ENCODE results near the gene ZMYND10. TPM values are rescaled to one million over a fixed set of nuclear protein-coding genes. Genes with fewer than 3 reads are reported as not detected.

The ZMYND10 gene
- total RNA-seq, 4 donors from 2014 or later = 3.0 TPM; not detected in 3

- Histone ChIP-seq H3K4me3 (peak overlapping the region in 3 of 4 donors; percentile 34 to 84 (median 79)), H3K27me3 (no peaks in the 10 kb centered on the region), H3K36me3 (peaks cover 0 to 22% of the 10 kb centered on the region in 2 donors), H3K4me1 (peaks cover 41 to 45% of the 10 kb centered on the region in 2 donors), H3K27ac (peak overlapping the region in 2 of 4 donors; percentile 47 to 93), H3K9me3 (no peaks in the 10 kb centered on the region)
- TF ChIP-seq, protein P1, sequence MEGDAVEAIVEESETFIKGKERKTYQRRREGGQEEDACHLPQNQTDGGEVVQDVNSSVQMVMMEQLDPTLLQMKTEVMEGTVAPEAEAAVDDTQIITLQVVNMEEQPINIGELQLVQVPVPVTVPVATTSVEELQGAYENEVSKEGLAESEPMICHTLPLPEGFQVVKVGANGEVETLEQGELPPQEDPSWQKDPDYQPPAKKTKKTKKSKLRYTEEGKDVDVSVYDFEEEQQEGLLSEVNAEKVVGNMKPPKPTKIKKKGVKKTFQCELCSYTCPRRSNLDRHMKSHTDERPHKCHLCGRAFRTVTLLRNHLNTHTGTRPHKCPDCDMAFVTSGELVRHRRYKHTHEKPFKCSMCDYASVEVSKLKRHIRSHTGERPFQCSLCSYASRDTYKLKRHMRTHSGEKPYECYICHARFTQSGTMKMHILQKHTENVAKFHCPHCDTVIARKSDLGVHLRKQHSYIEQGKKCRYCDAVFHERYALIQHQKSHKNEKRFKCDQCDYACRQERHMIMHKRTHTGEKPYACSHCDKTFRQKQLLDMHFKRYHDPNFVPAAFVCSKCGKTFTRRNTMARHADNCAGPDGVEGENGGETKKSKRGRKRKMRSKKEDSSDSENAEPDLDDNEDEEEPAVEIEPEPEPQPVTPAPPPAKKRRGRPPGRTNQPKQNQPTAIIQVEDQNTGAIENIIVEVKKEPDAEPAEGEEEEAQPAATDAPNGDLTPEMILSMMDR (IDR thresholded peaks at IDR 0.05 in 4 of 5, conservative IDR thresholded peaks at IDR 0.05 in 1 of 5) = no peak
- no peak for TF ChIP-seq POLR2A (IDR thresholded peaks at IDR 0.05)
- DNase-seq (no peak), ATAC-seq (peak in 1 of 2 donors; percentile 8)
- intact Hi-C loops (cut with DNase I; ENCODE audit: low total_unique reads) (loop anchor here (5.0 to 10.0 kb wide), 3 partner anchors 208 to 1035 kb away; partner anchors contain the start of genes C3orf18, CISH, HEMK1 and RBM15B), in situ Hi-C loops (cut with MboI; ENCODE audit: low sequenced_read_pairs in 4 of 4) (loop anchor here in 1 of 4 donors (25.0 kb wide), 1 partner anchor 178 kb away; no protein-coding TSS in a partner anchor)
Observed at GRCh38 chr3:50359760-50360110, 14.2 kb upstream of the ZMYND10 start.

- Histone ChIP-seq H3K4me1 (peaks cover 40 to 43% of the 10 kb centered on the region in 2 donors), H3K36me3 (peaks cover 0 to 28% of the 10 kb centered on the region in 2 donors), H3K9me3 (no peaks in the 10 kb centered on the region), H3K4me3 (peak within 1 kb of the TSS; percentile 79 to 99 (median 82)), H3K27me3 (no peaks in the 10 kb centered on the region), H3K27ac (peak within 1 kb of the TSS; percentile 93 to 97 (median 94))
- intact Hi-C loops (cut with DNase I; ENCODE audit: low total_unique reads) (loop anchor here (5.0 to 10.0 kb wide), 3 partner anchors 208 to 1036 kb away; partner anchors contain the start of genes C3orf18, CISH, HEMK1 and RBM15B), in situ Hi-C loops (cut with MboI; ENCODE audit: low sequenced_read_pairs in 4 of 4) (loop anchor here in 1 of 4 donors (25.0 kb wide), 1 partner anchor 178 kb away; no protein-coding TSS in a partner anchor)
- ATAC-seq = peak; percentile 97 to 99
- peak; percentile 75 to 79 for TF ChIP-seq POLR2A (IDR thresholded peaks at IDR 0.05)
- TF ChIP-seq, protein P1 (IDR thresholded peaks at IDR 0.05 in 4 of 5, conservative IDR thresholded peaks at IDR 0.05 in 1 of 5) = no peak
- DNase-seq = peak; percentile 99
Observed at GRCh38 chr3:50358911-50359759, 13.6 kb upstream of the ZMYND10 start, which contains the start of gene TMEM115. TSS of gene TMEM115 (minus strand) at chr3:50359521. CDS start at chr3:50359063, 458 bp downstream.

DNA sequence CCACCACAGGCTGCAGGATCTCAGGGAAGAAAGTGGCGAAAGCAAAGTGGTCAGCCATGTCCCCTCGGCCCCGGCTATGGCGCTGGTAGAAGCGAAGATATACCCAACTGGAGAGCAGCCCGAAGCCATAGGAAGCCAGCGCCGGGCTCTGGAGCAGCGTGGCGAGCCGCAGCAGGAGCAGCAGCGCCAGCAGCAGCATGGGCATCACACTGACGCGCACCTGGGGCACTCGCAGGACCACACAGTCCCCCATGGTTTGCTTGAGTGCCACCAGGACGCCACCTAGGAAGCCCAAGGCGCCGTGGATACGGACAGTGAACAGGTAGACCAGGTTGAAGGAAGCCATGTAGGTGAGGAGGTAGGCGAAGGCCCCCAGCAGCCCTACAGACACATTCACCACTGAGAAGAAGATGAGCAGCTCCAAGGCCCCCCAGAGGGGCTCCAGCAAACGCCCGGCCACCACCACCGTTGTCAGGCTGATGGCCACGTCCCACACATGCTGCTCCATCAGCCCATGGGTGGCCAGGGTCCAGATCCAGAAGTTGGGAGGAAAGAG lies 12.9 kb upstream of the ZMYND10 start:
- intact Hi-C loops (cut with DNase I; ENCODE audit: low total_unique reads) = loop anchor here (5.0 to 10.0 kb wide), 3 partner anchors 209 to 1036 kb away; partner anchors contain the start of genes C3orf18, CISH, HEMK1 and RBM15B

DNA sequence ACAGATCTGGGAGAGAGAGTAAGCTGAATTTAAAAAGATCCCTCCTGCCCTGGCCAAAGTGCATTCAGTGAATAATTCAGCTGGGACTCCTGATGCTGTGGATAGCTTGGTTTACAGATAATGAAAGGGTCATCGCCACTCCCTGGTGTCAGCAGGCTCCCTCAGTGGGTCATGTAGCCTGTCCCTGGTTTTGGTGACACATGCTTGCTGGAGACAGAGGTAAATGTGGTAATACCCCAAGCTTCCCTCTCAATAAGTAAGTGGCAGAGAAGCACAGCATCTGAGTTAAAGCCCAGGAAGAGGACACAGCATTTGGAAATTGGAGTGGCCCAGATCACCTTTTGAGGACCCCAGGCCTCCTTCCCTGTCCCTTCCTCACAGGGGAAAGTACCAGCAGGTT lies 11.9 kb upstream of the ZMYND10 start:
- Histone ChIP-seq H3K27ac (peak overlapping the region; percentile 93 to 97 (median 94)), H3K4me1 (peaks cover 40 to 43% of the 10 kb centered on the region in 2 donors), H3K36me3 (peaks cover 0 to 40% of the 10 kb centered on the region in 2 donors), H3K9me3 (no peaks in the 10 kb centered on the region), H3K4me3 (peak overlapping the region; percentile 79 to 99 (median 82)), H3K27me3 (no peaks in the 10 kb centered on the region)
- in situ Hi-C loops (cut with MboI; ENCODE audit: low sequenced_read_pairs in 4 of 4) = loop anchor here in 1 of 4 donors (25.0 kb wide), 1 partner anchor 180 kb away; no protein-coding TSS in a partner anchor
- DNase-seq (no peak), ATAC-seq (no peak)
- intact Hi-C loops (cut with DNase I; ENCODE audit: low total_unique reads) = loop anchor here (5.0 to 10.0 kb wide), 3 partner anchors 210 to 1037 kb away; partner anchors contain the start of genes C3orf18, CISH, HEMK1 and RBM15B
- TF ChIP-seq, protein P1 (IDR thresholded peaks at IDR 0.05 in 4 of 5, conservative IDR thresholded peaks at IDR 0.05 in 1 of 5) = no peak
- no peak for TF ChIP-seq POLR2A (IDR thresholded peaks at IDR 0.05)

More for the DNA sequence above, 12.9 kb upstream of the ZMYND10 start:
- H3K36me3 ChIP-seq = peaks cover 0 to 35% of the 10 kb centered on the region in 2 donors
- H3K4me1 ChIP-seq = peaks cover 40 to 43% of the 10 kb centered on the region in 2 donors
- no peak for ATAC-seq
- H3K9me3 ChIP-seq = no peaks in the 10 kb centered on the region
- TF ChIP-seq POLR2A (IDR thresholded peaks at IDR 0.05) = no peak
- TF ChIP-seq, protein P1 (IDR thresholded peaks at IDR 0.05 in 4 of 5, conservative IDR thresholded peaks at IDR 0.05 in 1 of 5) = no peak
- peak overlapping the region; percentile 93 to 97 (median 94) for H3K27ac ChIP-seq
- H3K27me3 ChIP-seq = no peaks in the 10 kb centered on the region
- DNase-seq = no peak
- peak overlapping the region; percentile 79 to 99 (median 82) for H3K4me3 ChIP-seq
- in situ Hi-C loops (cut with MboI; ENCODE audit: low sequenced_read_pairs in 4 of 4) = loop anchor here in 1 of 4 donors (25.0 kb wide), 1 partner anchor 179 kb away; no protein-coding TSS in a partner anchor

Data from gastrocnemius medialis (tissue), 4 donors.